ES-I3 (cell line): Measurements from ENCODE around the gene ZNF816.
"Not testable (repeated sequence)": the region's sequence is repeated elsewhere in the genome, so short reads cannot be mapped to it uniquely, and the experiment has no call there.

Source experiments
- H3K36me3 ChIP-seq: 2 replicates; pipeline ENCODE4 v1.6.1; 2013; ENCODE audit warnings: mild to moderate bottlenecking, low read length, control low read depth, moderate library complexity; ENCODE audit not compliant: insufficient read depth
- H3K4me1 ChIP-seq: 2 replicates; pipeline ENCODE4 v1.6.1; 2013; ENCODE audit warnings: mild to moderate bottlenecking, control low read depth, low read length; ENCODE audit not compliant: insufficient read depth
- H3K9ac ChIP-seq: 2 replicates; pipeline ENCODE4 v1.6.1; 2013; ENCODE audit warnings: low read depth, mild to moderate bottlenecking, low read length, moderate library complexity
- H3K9me3 ChIP-seq: 2 replicates; pipeline ENCODE4 v1.6.1; 2013; ENCODE audit warnings: mild to moderate bottlenecking, low read length, moderate library complexity; ENCODE audit not compliant: control insufficient read depth, insufficient read depth

Gene ZNF816

GRCh38 chr19:52990759-52991418, 28.2 kb upstream of the ZNF816 start:
- Histone ChIP-seq H3K36me3 (no peaks in the 10 kb centered on the region; the same call in 1 of the 2 replicates), H3K4me1 (no peaks in the 10 kb centered on the region), H3K9ac (no peak overlapping the region), H3K9me3 (no peaks in the 10 kb centered on the region)

GRCh38 chr19:52988506-52988905, 25.8 kb upstream of the ZNF816 start:
- H3K36me3 ChIP-seq: no peaks in the 10 kb centered on the region; the same call in 1 of the 2 replicates
- H3K4me1 ChIP-seq: no peaks in the 10 kb centered on the region
- no peaks in the 10 kb centered on the region for H3K9me3 ChIP-seq
- no peak overlapping the region for H3K9ac ChIP-seq

- Histone ChIP-seq H3K36me3 (no peaks in the 10 kb centered on the region; the same call in 1 of the 2 replicates), H3K9me3 (no peaks in the 10 kb centered on the region), H3K4me1 (no peaks in the 10 kb centered on the region), H3K9ac (no peak overlapping the region)
Measured at GRCh38 chr19:52987221-52987620, 24.5 kb upstream of the ZNF816 start.

- H3K9me3 ChIP-seq, H3K9ac ChIP-seq, H3K4me1 ChIP-seq, H3K36me3 ChIP-seq: not testable (repeated sequence)
Measured at GRCh38 chr19:52983167-52983566, 20.5 kb upstream of the ZNF816 start.

GRCh38 chr19:52981329-52981728, 18.6 kb upstream of the ZNF816 start:
- Histone ChIP-seq H3K4me1 (no peaks in the 10 kb centered on the region), H3K36me3 (no peaks in the 10 kb centered on the region), H3K9ac (no peak overlapping the region), H3K9me3 (no peaks in the 10 kb centered on the region)

- Histone ChIP-seq H3K4me1 (no peaks in the 10 kb centered on the region), H3K9ac (no peak overlapping the region), H3K36me3 (no peaks in the 10 kb centered on the region), H3K9me3 (no peaks in the 10 kb centered on the region; the same call in 1 of the 2 replicates)
Measured at GRCh38 chr19:52967772-52968171, 5.1 kb upstream of the ZNF816 start.

- H3K4me1 ChIP-seq: no peaks in the 10 kb centered on the region
- peak overlapping the region; percentile 68 for H3K9ac ChIP-seq
- H3K36me3 ChIP-seq: peaks cover 3% of the 10 kb centered on the region; the same call in 1 of the 2 replicates
- no peaks in the 10 kb centered on the region for H3K9me3 ChIP-seq
Measured at GRCh38 chr19:52963247-52963618, 552 bp upstream of the ZNF816 start.

- Histone ChIP-seq H3K9ac (peak overlapping the region; percentile 92), H3K4me1 (no peaks in the 10 kb centered on the region), H3K9me3 (no peaks in the 10 kb centered on the region), H3K36me3 (peaks cover 3% of the 10 kb centered on the region; the same call in 1 of the 2 replicates)
Measured at GRCh38 chr19:52961981-52962380, 700 bp downstream of the ZNF816 start.

- Histone ChIP-seq H3K36me3 (peaks cover 7% of the 10 kb centered on the region), H3K4me1 (no peaks in the 10 kb centered on the region)
Measured at GRCh38 chr19:52959613-52960295, 2.9 kb downstream of the ZNF816 start.

GRCh38 chr19:52957591-52957990, 5.1 kb downstream of the ZNF816 start:
- Histone ChIP-seq H3K9ac (no peak overlapping the region), H3K9me3 (peaks cover 7% of the 10 kb centered on the region; the same call in 1 of the 2 replicates), H3K36me3 (peaks cover 7% of the 10 kb centered on the region), H3K4me1 (no peaks in the 10 kb centered on the region)

More at GRCh38 chr19:52959613-52960295, 2.9 kb downstream of the ZNF816 start:
- no peak overlapping the region for H3K9ac ChIP-seq
- H3K9me3 ChIP-seq: no peaks in the 10 kb centered on the region

GRCh38 chr19:52956917-52957316, 5.8 kb downstream of the ZNF816 start:
- peaks cover 10% of the 10 kb centered on the region; the same call in 1 of the 2 replicates for H3K9me3 ChIP-seq
- no peak overlapping the region for H3K9ac ChIP-seq
- H3K4me1 ChIP-seq: no peaks in the 10 kb centered on the region
- H3K36me3 ChIP-seq: peaks cover 13% of the 10 kb centered on the region

GRCh38 chr19:52949422-52949821, 13.3 kb downstream of the ZNF816 start:
- Histone ChIP-seq H3K4me1 (peaks cover 6% of the 10 kb centered on the region), H3K36me3 (peaks cover 26% of the 10 kb centered on the region), H3K9ac (no peak overlapping the region), H3K9me3 (peaks cover 26% of the 10 kb centered on the region)

GRCh38 chr19:52948025-52948770, 14.5 kb downstream of the ZNF816 start:
- Histone ChIP-seq H3K4me1 (peaks cover 12% of the 10 kb centered on the region), H3K36me3 (peaks cover 26% of the 10 kb centered on the region), H3K9me3 (peaks cover 25% of the 10 kb centered on the region), H3K9ac (no peak overlapping the region)
